ENCODE results near the gene C1orf122. TPM values are rescaled to one million over a fixed set of nuclear protein-coding genes. Genes with fewer than 3 reads are reported as not detected.

The C1orf122 gene
- total RNA-seq: 18.2 and 205 TPM in 2 replicates

DNA sequence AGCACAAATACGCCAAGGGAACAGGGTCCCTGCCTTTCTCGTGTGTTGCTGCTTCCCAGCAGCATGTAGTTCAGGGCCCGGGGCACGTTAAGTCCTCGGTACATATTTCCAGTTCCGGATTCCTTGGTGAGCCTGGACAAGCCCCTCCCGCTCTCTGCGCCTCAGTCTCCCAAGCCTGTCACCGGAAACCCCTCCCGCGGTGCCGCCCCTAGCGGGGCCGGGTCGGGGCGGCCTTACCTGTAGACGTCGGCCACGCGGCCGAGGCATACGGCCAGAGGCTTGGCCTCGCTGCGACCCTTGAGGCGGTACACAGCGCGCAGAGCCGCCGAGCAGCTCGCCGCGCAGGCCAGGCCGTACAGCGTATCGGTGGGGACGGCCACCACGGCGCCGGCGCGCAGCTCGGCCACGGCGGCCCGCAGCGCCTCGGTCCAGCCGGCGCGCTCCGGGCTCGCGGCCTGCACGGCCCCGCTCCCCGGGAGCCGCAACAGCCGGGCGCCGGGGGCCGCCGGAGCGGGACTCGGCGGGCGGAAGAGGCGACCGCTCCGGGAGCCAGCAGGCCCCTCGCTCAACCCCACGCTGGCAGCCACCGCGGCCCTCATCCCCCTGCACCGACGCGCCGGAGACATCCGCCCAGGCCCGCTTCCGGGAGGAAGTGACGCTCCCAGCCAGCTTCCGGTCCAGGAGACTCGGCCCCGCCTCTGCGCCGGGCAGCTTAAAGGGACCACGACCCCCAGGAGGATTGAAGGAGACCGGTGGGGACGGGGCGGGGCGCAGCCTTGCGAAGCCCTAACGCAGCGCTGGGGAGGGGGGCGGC lies at the start of gene C1orf122, which contains the start of gene YRDC:
C1orf122 (plus strand) TSS at position 236 of the 814 bp plus-strand sequence. CDS start 615 bp downstream, outside the sequence.
YRDC (minus strand) TSS at position 654 of the 814 bp plus-strand sequence; CDS start at position 626, 28 bp downstream.

DNA sequence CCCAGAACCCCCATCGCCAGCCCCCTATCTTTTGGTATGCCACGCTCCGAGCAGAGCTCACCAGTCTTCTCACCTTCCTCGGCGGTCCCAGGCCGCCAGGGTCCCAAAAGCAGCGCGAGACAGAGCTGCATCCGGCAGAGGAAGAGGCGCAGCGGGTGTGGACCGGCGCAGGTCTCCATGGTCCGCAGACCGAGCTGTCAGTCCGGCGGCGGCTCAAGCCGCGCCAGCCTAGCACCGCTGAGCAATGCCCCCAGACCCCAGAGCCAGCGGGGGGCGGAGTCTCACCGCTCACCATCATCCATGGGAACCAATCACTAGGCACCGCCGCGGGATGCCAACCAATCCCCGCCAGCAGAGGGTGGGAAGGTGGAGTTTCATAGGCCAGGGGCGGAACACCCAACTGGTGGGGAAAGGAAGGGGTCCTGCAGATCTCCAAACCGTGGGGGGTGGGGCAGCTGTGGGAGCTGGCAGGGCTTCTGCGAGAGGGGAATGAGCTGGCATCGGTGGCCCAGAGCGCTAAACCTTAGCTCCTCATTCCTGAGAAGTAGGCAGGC lies 42.6 kb upstream of the C1orf122 start, which contains the start of gene EPHA10:
EPHA10 (minus strand) TSS at position 233 of the 554 bp plus-strand sequence; CDS start at position 179, 54 bp downstream.

DNA sequence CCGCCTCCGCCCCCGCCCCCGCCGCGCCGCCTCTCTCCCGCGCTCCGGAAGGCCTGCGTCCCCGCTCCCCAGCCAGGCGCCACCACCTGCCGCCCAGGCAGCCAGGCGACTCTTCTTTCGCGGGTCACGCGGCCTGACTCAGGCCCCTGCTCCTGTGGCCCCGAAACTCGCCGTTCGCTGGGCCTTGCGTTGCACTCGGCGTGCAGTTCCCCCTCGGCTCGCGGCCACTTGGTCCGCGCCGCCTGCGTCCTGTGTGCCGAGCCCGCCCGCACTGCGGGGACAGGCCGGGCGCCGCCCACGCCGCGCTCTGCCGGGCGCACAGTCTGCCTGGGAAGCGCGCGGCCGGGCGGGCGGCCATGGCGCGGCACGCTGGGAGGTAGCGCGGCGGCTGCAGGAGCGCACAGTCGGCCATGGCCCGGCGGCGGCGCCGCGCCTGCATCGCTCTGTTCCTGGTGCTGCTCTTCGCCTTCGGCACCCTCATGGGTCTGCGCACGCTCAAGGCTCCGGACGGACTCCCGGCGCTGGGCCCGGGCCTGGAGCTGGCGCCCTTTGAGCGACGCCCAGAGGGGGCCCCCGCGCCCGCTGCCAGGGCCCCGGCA lies 13.7 kb upstream of the C1orf122 start, which contains the start of gene MANEAL:
MANEAL (plus strand) TSS at position 75 of the 599 bp plus-strand sequence; CDS start at position 411, 336 bp downstream.

Other genes with a start within 250 kb of the C1orf122 start
- gene GNL2, start 211.9 kb upstream of the C1orf122 start, total RNA-seq: 74.6 and 104 TPM in 2 replicates
- gene RSPO1, start 172.9 kb upstream of the C1orf122 start, total RNA-seq: 0.11 and 0.25 TPM in 2 replicates
- 5.2 and 27.9 TPM in 2 replicates for gene CDCA8, start 115.3 kb upstream of the C1orf122 start, total RNA-seq
- under 0.01 TPM in 1 of 2 replicates, not detected in the other for gene EPHA10, start 42.7 kb upstream of the C1orf122 start, total RNA-seq
- gene MANEAL, start 13.9 kb upstream of the C1orf122 start, total RNA-seq: 0.44 and 0.50 TPM in 2 replicates
- 19.6 and 22.8 TPM in 2 replicates for gene YRDC, start 418 bp downstream of the C1orf122 start, total RNA-seq
- 3.0 and 3.2 TPM in 2 replicates for gene MTF1, start 51.8 kb downstream of the C1orf122 start, total RNA-seq
- 29.7 and 33.0 TPM in 2 replicates for gene INPP5B, start 139.3 kb downstream of the C1orf122 start, total RNA-seq
- 106 and 177 TPM in 2 replicates for gene SF3A3, start 182.2 kb downstream of the C1orf122 start, total RNA-seq
- 11.7 and 15.2 TPM in 2 replicates for gene FHL3, start 197.7 kb downstream of the C1orf122 start, total RNA-seq
- 41.1 and 56.1 TPM in 2 replicates for gene UTP11, start 204.9 kb downstream of the C1orf122 start, total RNA-seq
- gene POU3F1, start 239.0 kb downstream of the C1orf122 start, total RNA-seq: not detected in 2 replicates